Testis (tissue), 2 donors: Measurements from ENCODE around the gene ESRRB.

Experiments
- CTCF ChIP-seq, 3 experiments: fragments of 450-650 bp in 2 of 3; fragments of 200-600 bp in 1 of 3; sonication (generic) in 1 of 3; IDR thresholded peaks; one replicate each; pipeline ENCODE4 v1.5.1; 2016 to 2019; ENCODE audit warnings: antibody characterized with exemption in 3 of 3, mild to moderate bottlenecking in 2 of 3, moderate library complexity in 1 of 3
- POLR2A ChIP-seq: fragments of 450-650 bp; IDR thresholded peaks from one replicate; pipeline ENCODE4 v1.6.1; 2017; ENCODE audit warnings: antibody characterized with exemption, mild to moderate bottlenecking, moderate library complexity

- TF ChIP-seq POLR2A (no peak), CTCF (IDR thresholded peaks at IDR 0.05) (no peak)
Observed at GRCh38 chr14:76550534-76550933, 174.6 kb downstream of the ESRRB start.
